Spleen (tissue), 7 donors: Measurements from ENCODE around the gene GRAMD2A.

Source experiments
- POLR2A ChIP-seq, 3 donors: fragments of 450-650 bp; IDR thresholded peaks; one replicate each; pipeline ENCODE4 v1.5.1; 2017; ENCODE audit warnings: antibody characterized with exemption in 3 of 3, mild to moderate bottlenecking in 1 of 3
- TF ChIP-seq, protein P1 (sequence below), 11 experiments: fragments of 200-600 bp in 7 of 11; fragments of 450-650 bp in 4 of 11; sonication (generic) in 4 of 11; IDR thresholded peaks in 8 of 11; conservative IDR thresholded peaks in 3 of 11; 1 replicate in 7 of 11; 2 replicates in 4 of 11; pipeline versions ENCODE4 v1.4.0 to v1.8.0; 2016 to 2021; ENCODE audit warnings: antibody characterized with exemption in 11 of 11, inconsistent platforms in 4 of 11, mild to moderate bottlenecking in 1 of 11
- donor health status: DM: no; HTN: no; CAD: no; lungs with moderate emphysema.
- donor health status: DM: no; HTN: no; CAD: no.
- donor health status: DM: no; HTN: no; CAD: no.

GRCh38 chr15:72112805-72113204 is 84.8 kb downstream of the GRAMD2A start:
- TF ChIP-seq POLR2A (IDR thresholded peaks at IDR 0.05) = no peak
- TF ChIP-seq, protein P1, sequence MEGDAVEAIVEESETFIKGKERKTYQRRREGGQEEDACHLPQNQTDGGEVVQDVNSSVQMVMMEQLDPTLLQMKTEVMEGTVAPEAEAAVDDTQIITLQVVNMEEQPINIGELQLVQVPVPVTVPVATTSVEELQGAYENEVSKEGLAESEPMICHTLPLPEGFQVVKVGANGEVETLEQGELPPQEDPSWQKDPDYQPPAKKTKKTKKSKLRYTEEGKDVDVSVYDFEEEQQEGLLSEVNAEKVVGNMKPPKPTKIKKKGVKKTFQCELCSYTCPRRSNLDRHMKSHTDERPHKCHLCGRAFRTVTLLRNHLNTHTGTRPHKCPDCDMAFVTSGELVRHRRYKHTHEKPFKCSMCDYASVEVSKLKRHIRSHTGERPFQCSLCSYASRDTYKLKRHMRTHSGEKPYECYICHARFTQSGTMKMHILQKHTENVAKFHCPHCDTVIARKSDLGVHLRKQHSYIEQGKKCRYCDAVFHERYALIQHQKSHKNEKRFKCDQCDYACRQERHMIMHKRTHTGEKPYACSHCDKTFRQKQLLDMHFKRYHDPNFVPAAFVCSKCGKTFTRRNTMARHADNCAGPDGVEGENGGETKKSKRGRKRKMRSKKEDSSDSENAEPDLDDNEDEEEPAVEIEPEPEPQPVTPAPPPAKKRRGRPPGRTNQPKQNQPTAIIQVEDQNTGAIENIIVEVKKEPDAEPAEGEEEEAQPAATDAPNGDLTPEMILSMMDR (IDR thresholded peaks at IDR 0.05 in 8 of 11, conservative IDR thresholded peaks at IDR 0.05 in 3 of 11) = no peak
